ENCODE data around the gene AHSP. TPM values are rescaled to one million over a fixed set of nuclear protein-coding genes. Genes with fewer than 3 reads are reported as not detected.
"Not testable (repeated sequence)": the region's sequence is repeated elsewhere in the genome, so short reads cannot be mapped to it uniquely, and the experiment has no call there.

The AHSP gene
- total RNA-seq, 2 experiments from 2014 or later, result not detected

GRCh38 chr16:31535737-31536136 is 8.0 kb downstream of the AHSP start:
- no peaks in the 10 kb centered on the region for H3K36me3 ChIP-seq (ENCODE audit: insufficient read depth, low read length)
- no peak overlapping the region for H3K4me3 ChIP-seq (ENCODE audit: low read length)
- H3K9me3 Mint-ChIP-seq, result no peaks in the 10 kb centered on the region
- H3K27me3 ChIP-seq (ENCODE audit: control insufficient read depth in 1 of 2, insufficient read depth in 2 of 2, low read length in 2 of 2), result peaks cover 38 to 59% of the 10 kb centered on the region in 2 experiments
- DNase-seq (no peak), ATAC-seq (ENCODE audit: poor library complexity) (no peak)
- ChIA-PET CTCF (interaction anchor here (1.4 kb wide), 1 partner anchor 8 kb away, joined by 4 read pairs; no protein-coding TSS in a partner anchor), POLR2A (no interaction called here)
- H3K27ac ChIP-seq (ENCODE audit: low read depth in 1 of 2, low read length in 2 of 2), result no peak overlapping the region
- no peaks in the 10 kb centered on the region for H3K4me1 Mint-ChIP-seq (ENCODE audit: low read depth)
- H3K4me3 Mint-ChIP-seq, result no peak overlapping the region
- TF ChIP-seq CTCF (IDR thresholded peaks at IDR 0.05), result no peak
- intact Hi-C loops (cut with DNase I, micrococcal nuclease), result loop anchor here in 1 of 2 experiments (10.0 kb wide), 1 partner anchor 69 kb away; no protein-coding TSS in a partner anchor
- H3K27ac Mint-ChIP-seq, result no peak overlapping the region
- no peaks in the 10 kb centered on the region for H3K36me3 Mint-ChIP-seq (ENCODE audit: low read depth)
- peaks cover 0 to 5% of the 10 kb centered on the region in 2 experiments for H3K9me3 ChIP-seq (ENCODE audit: control insufficient read depth in 1 of 2, insufficient read depth in 1 of 2, low read length in 2 of 2)
- peaks cover 5% of the 10 kb centered on the region for H3K4me1 ChIP-seq (ENCODE audit: insufficient read depth, low read length)
- peaks cover 43% of the 10 kb centered on the region for H3K27me3 Mint-ChIP-seq

- DNase-seq (no peak), ATAC-seq (ENCODE audit: poor library complexity) (no peak)
- Histone ChIP-seq H3K4me3 (ENCODE audit: low read length) (no peak overlapping the region), H3K27ac (ENCODE audit: low read depth in 1 of 2, low read length in 2 of 2) (no peak overlapping the region), H3K4me1 (ENCODE audit: insufficient read depth, low read length) (peaks cover 5% of the 10 kb centered on the region), H3K36me3 (ENCODE audit: insufficient read depth, low read length) (no peaks in the 10 kb centered on the region), H3K9me3 (ENCODE audit: control insufficient read depth in 1 of 2, insufficient read depth in 1 of 2, low read length in 2 of 2) (peaks cover 0 to 5% of the 10 kb centered on the region in 2 experiments), H3K27me3 (ENCODE audit: control insufficient read depth in 1 of 2, insufficient read depth in 2 of 2, low read length in 2 of 2) (peaks cover 38 to 58% of the 10 kb centered on the region in 2 experiments)
- CTCF ChIA-PET, result no interaction called here
- Mint-ChIP-seq H3K4me1 (ENCODE audit: low read depth) (no peaks in the 10 kb centered on the region), H3K9me3 (no peaks in the 10 kb centered on the region), H3K4me3 (no peak overlapping the region), H3K36me3 (ENCODE audit: low read depth) (no peaks in the 10 kb centered on the region), H3K27ac (no peak overlapping the region), H3K27me3 (peaks cover 46% of the 10 kb centered on the region)
- intact Hi-C loops (cut with DNase I, micrococcal nuclease), result loop anchor here in 1 of 2 experiments (10.0 kb wide), 1 partner anchor 68 kb away; no protein-coding TSS in a partner anchor
- no peak for TF ChIP-seq CTCF (IDR thresholded peaks at IDR 0.05)
- POLR2A ChIA-PET, result no interaction called here
These were observed 9.2 kb downstream of the AHSP start for GRCh38 chr16:31536804-31537361.

GRCh38 chr16:31537362-31538242 is 9.9 kb downstream of the AHSP start:
- H3K4me3 ChIP-seq (ENCODE audit: low read length), result no peak overlapping the region
- no peak overlapping the region for H3K4me3 Mint-ChIP-seq
- CTCF ChIA-PET, result no interaction called here

GRCh38 chr16:31538243-31538598 is 10.5 kb downstream of the AHSP start:
- H3K27me3 Mint-ChIP-seq, result peaks cover 46% of the 10 kb centered on the region
- ATAC-seq (ENCODE audit: poor library complexity), result not testable (repeated sequence)

More at GRCh38 chr16:31537362-31538242, 9.9 kb downstream of the AHSP start:
- Mint-ChIP-seq H3K27me3 (peaks cover 46% of the 10 kb centered on the region), H3K27ac (no peak overlapping the region), H3K9me3 (peaks cover 4% of the 10 kb centered on the region), H3K36me3 (ENCODE audit: low read depth) (no peaks in the 10 kb centered on the region), H3K4me1 (ENCODE audit: low read depth) (no peaks in the 10 kb centered on the region)
- no peak for DNase-seq
- no peak for TF ChIP-seq CTCF (IDR thresholded peaks at IDR 0.05)
- POLR2A ChIA-PET, result no interaction called here
- intact Hi-C loops (cut with DNase I, micrococcal nuclease), result loop anchor here in 1 of 2 experiments (10.0 kb wide), 1 partner anchor 67 kb away; no protein-coding TSS in a partner anchor
- Histone ChIP-seq H3K27ac (ENCODE audit: low read depth in 1 of 2, low read length in 2 of 2) (no peak overlapping the region), H3K27me3 (ENCODE audit: control insufficient read depth in 1 of 2, insufficient read depth in 2 of 2, low read length in 2 of 2) (peaks cover 33 to 53% of the 10 kb centered on the region in 2 experiments), H3K36me3 (ENCODE audit: insufficient read depth, low read length) (no peaks in the 10 kb centered on the region), H3K9me3 (ENCODE audit: control insufficient read depth in 1 of 2, insufficient read depth in 1 of 2, low read length in 2 of 2) (peaks cover 5% of the 10 kb centered on the region in 2 experiments), H3K4me1 (ENCODE audit: insufficient read depth, low read length) (peaks cover 5% of the 10 kb centered on the region)
- ATAC-seq (ENCODE audit: poor library complexity), result no peak

GRCh38 chr16:31539762-31540161 is 12.1 kb downstream of the AHSP start:
- H3K36me3 ChIP-seq (ENCODE audit: insufficient read depth, low read length); H3K36me3 Mint-ChIP-seq (ENCODE audit: low read depth); CTCF ChIA-PET; ATAC-seq (ENCODE audit: poor library complexity); H3K9me3 Mint-ChIP-seq; H3K4me1 ChIP-seq (ENCODE audit: insufficient read depth, low read length); POLR2A ChIA-PET; H3K4me1 Mint-ChIP-seq (ENCODE audit: low read depth); H3K4me3 ChIP-seq (ENCODE audit: low read length); H3K9me3 ChIP-seq (ENCODE audit: control insufficient read depth in 1 of 2, insufficient read depth in 1 of 2, low read length in 2 of 2); H3K27ac Mint-ChIP-seq; H3K27ac ChIP-seq (ENCODE audit: low read depth in 1 of 2, low read length in 2 of 2); H3K4me3 Mint-ChIP-seq; DNase-seq: not testable (repeated sequence)
- intact Hi-C loops (cut with DNase I, micrococcal nuclease), result loop anchor here in 1 of 2 experiments (10.0 kb wide), 1 partner anchor 65 kb away; no protein-coding TSS in a partner anchor
- H3K27me3 Mint-ChIP-seq, result peaks cover 41% of the 10 kb centered on the region
- H3K27me3 ChIP-seq (ENCODE audit: control insufficient read depth in 1 of 2, insufficient read depth in 2 of 2, low read length in 2 of 2), result peaks cover 29 to 45% of the 10 kb centered on the region in 2 experiments

More at GRCh38 chr16:31538243-31538598, 10.5 kb downstream of the AHSP start:
- H3K4me1 ChIP-seq (ENCODE audit: insufficient read depth, low read length); H3K4me3 Mint-ChIP-seq; DNase-seq; H3K4me1 Mint-ChIP-seq (ENCODE audit: low read depth); H3K9me3 Mint-ChIP-seq; POLR2A ChIA-PET; H3K27ac ChIP-seq (ENCODE audit: low read depth in 1 of 2, low read length in 2 of 2); H3K9me3 ChIP-seq (ENCODE audit: control insufficient read depth in 1 of 2, insufficient read depth in 1 of 2, low read length in 2 of 2); H3K36me3 ChIP-seq (ENCODE audit: insufficient read depth, low read length); H3K27ac Mint-ChIP-seq; H3K4me3 ChIP-seq (ENCODE audit: low read length); H3K36me3 Mint-ChIP-seq (ENCODE audit: low read depth); CTCF ChIA-PET: not testable (repeated sequence)
- intact Hi-C loops (cut with DNase I, micrococcal nuclease), result loop anchor here in 1 of 2 experiments (10.0 kb wide), 1 partner anchor 67 kb away; no protein-coding TSS in a partner anchor
- H3K27me3 ChIP-seq (ENCODE audit: control insufficient read depth in 1 of 2, insufficient read depth in 2 of 2, low read length in 2 of 2), result peaks cover 29 to 53% of the 10 kb centered on the region in 2 experiments

Measured in CD4-positive, alpha-beta T cell (primary cell).